Left lung (tissue), 10 donors: Measurements from ENCODE around the gene LRRC8A. TPM values are rescaled to one million over a fixed set of nuclear protein-coding genes. Genes with fewer than 3 reads are reported as not detected.

Experiments
- ATAC-seq: fragments of 200-7000 bp; cut with Tn5 transposase; one replicate; pipeline ENCODE4 v1.9.1; 2020; ENCODE audit warnings: moderate library complexity
- DNase-seq, 4 donors: peaks; one replicate each; pipeline ENCODE4 v3.0.0-alpha.2; 2013 to 2020
- H3K27ac ChIP-seq, 2 donors: fragments of 200-600 bp; sonication (generic) in 1 of 2; one replicate each; pipeline versions ENCODE4 v1.5.0 to v1.8.0; 2020 to 2021
- H3K27me3 ChIP-seq, 2 donors: fragments of 200-600 bp; sonication (generic) in 1 of 2; one replicate each; pipeline versions ENCODE4 v1.5.0 to v1.8.0; 2020 to 2021
- H3K36me3 ChIP-seq, 2 donors: fragments of 200-600 bp; sonication (generic) in 1 of 2; one replicate each; pipeline versions ENCODE4 v1.5.0 to v1.8.0; 2020 to 2021
- H3K4me1 ChIP-seq, 2 donors: fragments of 200-600 bp; one replicate each; pipeline ENCODE4 v1.8.0; 2021
- H3K4me3 ChIP-seq, 2 donors: fragments of 200-600 bp; sonication (generic) in 1 of 2; one replicate each; pipeline versions ENCODE4 v1.5.0 to v1.8.0; 2020 to 2021; ENCODE audit warnings: mild to moderate bottlenecking in 1 of 2
- H3K9me3 ChIP-seq, 2 donors: fragments of 200-600 bp; sonication (generic) in 1 of 2; one replicate each; pipeline versions ENCODE4 v1.5.0 to v1.8.0; 2020 to 2021
- CTCF ChIP-seq, 2 donors: fragments of 200-600 bp; sonication (generic) in 1 of 2; IDR thresholded peaks; one replicate each; pipeline versions ENCODE4 v1.5.0 to v1.8.0; 2021; ENCODE audit warnings: antibody characterized with exemption in 2 of 2
- intact Hi-C, 2 donors: fragments of 100-400 bp; cut with DNase I; formaldehyde crosslinking; loops; one replicate each; pipeline versions ENCODE4 v1.11.2 to v1.14.2; 2022
- polyA plus RNA-seq, 6 donors: library from polyadenylated mRNA; unstranded; fragments of 120-200 nt; gene quantifications; one replicate each; pipeline ENCODE4 v1.2.1, GENCODE V29; 2013; ENCODE audit not compliant: insufficient read length in 6 of 6
- total RNA-seq, 2 donors: library from RNA; stranded (reverse); fragmentation: NEBNext Ultra II Directional; extraction: Animal tissue kit (Norgen Biotek cat#: 25700); gene quantifications; one replicate each; pipeline ENCODE4 v1.2.1, GENCODE V29; 2021
- donor health status: DM: no; HTN: yes; CAD: no.
- donor health status: DM: no; HTN: no; CAD: no.

LRRC8A gene
- total and polyA plus RNA-seq, 8 donors, result 24.6 to 70.6 (median 29.3) TPM

- intact Hi-C loops, result no loop called here
- peak overlapping the region; percentile 75 to 84 for H3K27ac ChIP-seq
- peak; percentile 96 for ATAC-seq
- peaks cover 13 to 51% of the 10 kb centered on the region in 2 donors for H3K4me1 ChIP-seq
- no peaks in the 10 kb centered on the region for H3K27me3 ChIP-seq
- no peak overlapping the region for H3K4me3 ChIP-seq
- no peaks in the 10 kb centered on the region for H3K9me3 ChIP-seq
- peaks cover 0 to 86% of the 10 kb centered on the region in 2 donors for H3K36me3 ChIP-seq
- DNase-seq, result peak in 3 of 4 donors; percentile 77 to 86 (median 80)
- no peak for TF ChIP-seq CTCF (IDR thresholded peaks at IDR 0.05)
Observed at GRCh38 chr9:128892221-128892921, 10.4 kb downstream of the LRRC8A start.

GRCh38 chr9:128893354-128893753, 11.4 kb downstream of the LRRC8A start:
- Histone ChIP-seq H3K9me3 (no peaks in the 10 kb centered on the region), H3K27ac (peak overlapping the region; percentile 75 to 84), H3K36me3 (peaks cover 0 to 86% of the 10 kb centered on the region in 2 donors), H3K4me3 (no peak overlapping the region), H3K27me3 (no peaks in the 10 kb centered on the region), H3K4me1 (peaks cover 10 to 46% of the 10 kb centered on the region in 2 donors)
- TF ChIP-seq CTCF (IDR thresholded peaks at IDR 0.05), result no peak
- intact Hi-C loops, result no loop called here
- DNase-seq (no peak), ATAC-seq (no peak)

- no peak overlapping the region for H3K27ac ChIP-seq
- DNase-seq (no peak), ATAC-seq (no peak)
Observed at GRCh38 chr9:128894764-128895163, 12.8 kb downstream of the LRRC8A start.

GRCh38 chr9:128895556-128895955, 13.6 kb downstream of the LRRC8A start:
- ATAC-seq (no peak), DNase-seq (no peak)
- Histone ChIP-seq H3K36me3 (peaks cover 0 to 75% of the 10 kb centered on the region in 2 donors), H3K27me3 (no peaks in the 10 kb centered on the region), H3K27ac (no peak overlapping the region), H3K4me3 (no peak overlapping the region), H3K9me3 (no peaks in the 10 kb centered on the region), H3K4me1 (peaks cover 10 to 59% of the 10 kb centered on the region in 2 donors)
- no peak for TF ChIP-seq CTCF (IDR thresholded peaks at IDR 0.05)
- intact Hi-C loops, result no loop called here

More at GRCh38 chr9:128894764-128895163, 12.8 kb downstream of the LRRC8A start:
- H3K4me3 ChIP-seq, result no peak overlapping the region
- TF ChIP-seq CTCF (IDR thresholded peaks at IDR 0.05), result no peak
- intact Hi-C loops, result no loop called here
- H3K9me3 ChIP-seq, result no peaks in the 10 kb centered on the region
- H3K36me3 ChIP-seq, result peaks cover 0 to 80% of the 10 kb centered on the region in 2 donors
- peaks cover 10 to 56% of the 10 kb centered on the region in 2 donors for H3K4me1 ChIP-seq
- no peaks in the 10 kb centered on the region for H3K27me3 ChIP-seq

GRCh38 chr9:128898382-128898781, 16.4 kb downstream of the LRRC8A start:
- no peaks in the 10 kb centered on the region for H3K9me3 ChIP-seq
- H3K36me3 ChIP-seq, result peaks cover 0 to 49% of the 10 kb centered on the region in 2 donors
- ATAC-seq, result no peak
- intact Hi-C loops, result no loop called here
- H3K4me1 ChIP-seq, result peaks cover 0 to 52% of the 10 kb centered on the region in 2 donors
- H3K27me3 ChIP-seq, result no peaks in the 10 kb centered on the region
- DNase-seq, result no peak
- no peak overlapping the region for H3K4me3 ChIP-seq
- no peak for TF ChIP-seq CTCF (IDR thresholded peaks at IDR 0.05)
- H3K27ac ChIP-seq, result peak overlapping the region; percentile 56 to 65
